HG03457 (cell line): ENCODE measurements around the gene POU1F1.
"Not testable (repeated sequence)": the region's sequence is repeated elsewhere in the genome, so short reads cannot be mapped to it uniquely, and the experiment has no call there.

Experiments used
- ATAC-seq: cut with Tn5 transposase; IDR thresholded peaks from one replicate; pipeline ENCODE4 v1.9.1; 2021; ENCODE audit warnings: moderate number of reproducible peaks; ENCODE audit not compliant: unreplicated experiment

The POU1F1 gene

DNA sequence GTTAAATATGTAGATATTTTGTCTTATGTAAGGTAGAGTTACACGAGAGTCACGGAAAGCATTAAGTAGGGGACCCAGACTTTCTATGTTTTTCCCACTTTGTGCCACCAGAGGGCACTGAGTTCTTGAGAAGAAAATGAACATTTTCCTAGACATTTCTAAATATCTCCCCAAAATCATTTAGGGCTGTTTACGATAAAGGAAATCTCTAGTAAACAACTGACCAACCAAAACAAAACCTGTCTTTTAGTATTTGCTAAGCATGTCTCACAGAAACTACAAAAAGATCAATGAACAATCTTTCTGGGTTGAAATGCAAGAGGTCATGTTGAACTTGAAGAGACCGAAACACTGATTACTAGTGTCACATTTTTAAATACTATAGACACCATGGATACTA, 16.1 kb downstream of the POU1F1 start:
- peak; percentile 52 for ATAC-seq

DNA sequence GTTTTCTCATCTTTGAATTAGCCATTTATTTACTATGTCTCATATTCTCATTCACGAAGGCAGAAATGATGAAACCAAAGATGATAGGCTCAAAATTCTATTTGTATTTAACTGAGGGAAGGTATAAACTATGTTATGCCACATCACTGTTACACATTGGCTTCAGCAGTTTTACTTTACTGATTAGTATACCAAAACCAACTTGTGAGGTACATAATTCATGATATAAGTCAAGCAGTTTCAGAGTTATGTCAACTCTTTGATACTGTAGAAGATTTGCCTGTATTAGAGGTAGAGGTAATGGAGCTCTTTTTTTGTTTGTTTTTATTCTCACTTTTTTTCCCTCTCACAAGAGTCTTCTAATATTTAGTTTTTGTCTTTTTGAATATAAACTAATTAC, 26.4 kb downstream of the POU1F1 start:
- ATAC-seq, result no peak

DNA sequence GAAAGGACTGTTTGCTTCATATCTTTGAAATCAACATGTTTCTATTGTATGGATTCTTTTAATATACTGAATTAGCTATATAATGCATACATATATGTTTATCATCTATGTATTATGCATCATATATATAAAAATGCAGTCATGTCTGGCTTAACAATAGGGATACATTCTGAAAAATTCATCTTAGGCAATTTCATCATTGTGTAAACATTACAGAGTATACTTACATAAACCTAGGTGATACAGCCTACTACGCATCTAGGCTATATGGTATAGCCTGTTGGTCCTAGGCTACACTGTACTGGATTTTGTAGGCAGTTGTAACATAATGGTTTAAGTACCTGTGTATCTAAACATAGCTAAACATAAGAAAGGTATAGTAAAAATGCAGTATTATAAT, 27.6 kb downstream of the POU1F1 start:
- no peak for ATAC-seq

DNA sequence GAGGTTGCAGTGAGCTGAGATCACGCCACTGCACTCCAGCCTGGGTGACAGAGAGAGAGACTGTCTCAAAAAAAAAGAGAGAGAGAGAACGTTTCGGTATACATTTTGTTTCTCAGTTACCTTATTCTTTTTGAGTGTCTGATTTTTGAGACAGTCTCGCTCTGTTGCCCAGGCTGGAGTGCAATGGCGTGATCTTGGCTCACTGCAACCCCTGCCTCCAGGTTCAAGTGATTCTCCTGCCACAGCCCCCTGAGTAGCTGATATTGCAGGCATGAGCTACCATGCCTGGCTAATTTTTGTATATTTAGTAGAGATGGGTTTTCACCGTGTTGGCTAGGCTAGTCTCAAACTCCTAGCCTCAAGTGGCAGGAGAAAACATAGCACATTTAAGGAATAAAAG, 28.2 kb downstream of the POU1F1 start:
- not testable (repeated sequence) for ATAC-seq

- ATAC-seq, result no peak
Observed at GRCh38 chr3:87247430-87247773, 29.0 kb downstream of the POU1F1 start.

DNA sequence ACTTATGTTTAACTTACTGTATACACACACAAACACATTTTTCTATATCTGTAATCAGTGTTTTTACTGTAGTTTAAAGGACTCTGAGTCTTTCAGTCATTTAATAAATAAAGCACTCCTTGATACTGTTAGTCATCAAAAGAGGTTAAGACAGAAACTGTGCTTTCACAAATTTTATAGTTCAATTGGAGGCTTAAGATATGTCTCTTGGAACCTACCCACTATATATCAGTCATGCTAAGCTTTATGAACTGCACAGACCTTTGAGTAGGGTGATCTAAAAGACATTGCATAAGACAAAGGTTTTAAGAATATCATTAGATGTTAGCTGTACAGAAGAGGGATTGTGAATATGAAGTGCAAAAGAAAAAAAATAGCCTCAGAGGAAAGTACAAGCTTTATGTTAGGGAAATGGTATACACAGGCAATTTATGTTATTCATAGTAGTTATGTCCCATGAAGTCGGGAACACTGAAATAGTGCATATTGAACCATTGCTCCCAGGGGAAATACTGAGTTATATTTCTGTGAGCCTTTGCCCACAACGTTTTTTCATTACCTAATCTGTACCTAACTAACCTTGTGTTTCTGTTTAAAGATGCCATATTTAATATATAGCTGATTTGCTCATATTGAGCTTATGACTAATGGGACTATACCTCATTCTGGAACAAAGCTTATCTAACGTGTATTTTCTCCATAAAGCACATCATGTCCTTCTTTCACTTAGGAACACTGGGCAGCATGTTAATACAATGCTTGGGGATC, 29.5 kb downstream of the POU1F1 start:
- no peak for ATAC-seq

GRCh38 chr3:87236093-87236492, 40.3 kb downstream of the POU1F1 start:
- ATAC-seq, result no peak

GRCh38 chr3:87233805-87234204, 42.6 kb downstream of the POU1F1 start:
- no peak for ATAC-seq

DNA sequence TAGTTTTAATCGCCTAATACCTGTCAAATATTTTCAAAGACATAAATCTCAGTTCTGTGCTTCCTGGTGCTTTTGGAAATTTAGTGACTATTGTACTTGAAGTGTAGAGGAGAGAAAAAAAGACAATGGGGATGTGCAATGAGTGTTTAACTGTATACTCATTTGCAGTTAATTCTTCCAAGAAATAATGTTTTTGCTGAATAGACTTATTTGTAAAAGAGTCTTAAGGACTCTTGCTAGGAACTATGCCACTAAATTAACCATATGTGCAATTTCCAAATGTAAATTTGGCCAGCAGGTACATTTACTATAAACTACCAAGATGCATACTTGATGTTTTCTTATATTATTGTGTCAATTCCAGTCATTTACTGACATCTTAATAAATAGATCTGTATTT, 47.3 kb downstream of the POU1F1 start:
- no peak for ATAC-seq

DNA sequence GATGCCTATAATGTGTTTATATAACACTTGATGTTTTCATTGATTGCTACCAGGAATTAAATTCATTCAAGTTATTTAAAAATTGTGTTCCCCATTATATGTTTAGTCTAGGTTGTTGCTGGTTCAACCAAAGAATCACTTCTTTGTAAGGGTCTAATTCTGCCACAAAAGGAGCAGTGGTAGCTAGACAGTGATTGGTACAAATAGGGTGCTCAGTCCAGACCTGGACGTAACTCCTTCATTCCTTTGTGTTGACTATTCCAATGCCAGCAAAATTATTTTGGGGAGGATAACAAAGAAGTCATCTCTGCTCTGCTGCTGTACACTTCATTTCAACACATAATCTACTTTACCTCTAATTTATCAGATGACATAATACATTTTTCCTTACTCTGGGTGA, 48.1 kb downstream of the POU1F1 start:
- no peak for ATAC-seq

DNA sequence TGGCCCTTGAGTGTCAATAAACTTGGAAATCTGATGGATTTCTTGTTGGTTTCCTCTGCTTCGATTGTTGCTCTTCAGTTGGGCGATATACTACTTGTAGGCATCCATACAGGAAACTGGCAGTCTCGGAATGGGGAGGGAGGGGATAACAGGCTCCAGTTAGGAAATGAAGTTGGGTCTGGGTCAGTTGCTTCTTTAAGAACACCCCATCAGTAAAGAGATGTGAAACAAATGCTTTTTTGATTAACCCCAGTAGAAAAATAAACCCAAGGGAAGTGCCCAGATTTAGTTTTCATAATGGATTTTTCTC, 48.6 kb downstream of the POU1F1 start:
- ATAC-seq, result peak; percentile 4

GRCh38 chr3:87227104-87227834, 49.1 kb downstream of the POU1F1 start, which contains the start of gene CHMP2B:
CHMP2B (plus strand) TSS chr3:87227309; CDS start chr3:87227523, 214 bp downstream.
- ATAC-seq, result peak; percentile 94

DNA sequence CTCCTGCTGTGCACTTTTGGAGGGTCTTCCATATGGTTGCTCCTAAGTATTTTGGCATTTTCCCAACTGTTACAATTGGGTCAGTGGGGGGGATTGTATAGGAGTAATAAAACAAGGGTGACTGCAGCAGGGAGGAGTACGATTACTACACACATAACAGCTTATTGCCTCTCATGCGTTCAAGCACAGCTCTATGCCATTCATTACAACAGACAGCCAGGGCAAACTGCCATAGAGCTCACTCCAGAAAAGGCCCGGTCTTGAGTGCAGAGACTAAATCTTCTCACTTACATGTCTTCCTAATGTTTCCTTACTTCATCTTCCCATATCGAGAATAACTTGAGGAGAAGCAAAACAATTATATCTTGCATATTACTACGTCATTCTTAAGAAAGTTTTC, 50.7 kb downstream of the POU1F1 start:
- ATAC-seq, result no peak

GRCh38 chr3:87219611-87220010, 56.8 kb downstream of the POU1F1 start:
- no peak for ATAC-seq

GRCh38 chr3:87218560-87218959, 57.8 kb downstream of the POU1F1 start:
- no peak for ATAC-seq
